T-helper 1 cell (primary cell): ENCODE results near the gene ZBTB2.
"Not testable (repeated sequence)": the region's sequence is repeated elsewhere in the genome, so short reads cannot be mapped to it uniquely, and the experiment has no call there.

Experiments
- DNase-seq, 5 donors: peaks; one replicate each; pipeline ENCODE4 v3.0.0-alpha.2; 2012 to 2020

Gene ZBTB2

GRCh38 chr6:151325075-151326050 is 66.0 kb downstream of the ZBTB2 start:
- DNase-seq = no peak

GRCh38 chr6:151324488-151324825 is 66.9 kb downstream of the ZBTB2 start:
- DNase-seq = no peak

- peak; percentile 30 to 62 (median 56) for DNase-seq
Observed at GRCh38 chr6:151323791-151324487, 67.4 kb downstream of the ZBTB2 start.

GRCh38 chr6:151322570-151322969 is 68.8 kb downstream of the ZBTB2 start:
- DNase-seq = no peak

- no peak for DNase-seq
Observed at GRCh38 chr6:151321438-151321837, 69.9 kb downstream of the ZBTB2 start.

GRCh38 chr6:151320140-151320539 is 71.2 kb downstream of the ZBTB2 start:
- DNase-seq = no peak

GRCh38 chr6:151317995-151318365 is 73.4 kb downstream of the ZBTB2 start:
- DNase-seq = no peak

GRCh38 chr6:151317103-151317994 is 74.0 kb downstream of the ZBTB2 start:
- no peak for DNase-seq

GRCh38 chr6:151315661-151316060 is 75.7 kb downstream of the ZBTB2 start:
- not testable (repeated sequence) for DNase-seq
